ENCODE results near the gene NPC1L1. TPM values are rescaled to one million over a fixed set of nuclear protein-coding genes. Genes with fewer than 3 reads are reported as not detected.
A peak's percentile ranks its signal among the peaks of the same experiment; 100 is the strongest.

Gene NPC1L1
- total RNA-seq, 6 experiments from 2014 or later, result 17.0 to 49.8 (median 21.1) TPM

GRCh38 chr7:44541876-44542610 is 913 bp upstream of the NPC1L1 start:
- H3K36me3 ChIP-seq, result no peaks in the 10 kb centered on the region
- H3K27me3 ChIP-seq, result no peaks in the 10 kb centered on the region
- intact Hi-C loops (cut with DNase I), result no loop called here
- H3K4me1 ChIP-seq, result peaks cover 0 to 42% (median 12%) of the 10 kb centered on the region in 4 donors
- H3K9me3 ChIP-seq, result no peaks in the 10 kb centered on the region
- 30% methylated on average over 2 of the region's 6 CpGs for WGBS (ENCODE audit: insufficient coverage, low coverage, low lambda C conversion rate, missing lambda C conversion rate)
- no peak for DNase-seq
- TF ChIP-seq POLR2A (IDR thresholded peaks at IDR 0.05) (no peak), CTCF (IDR thresholded peaks at IDR 0.05) (no peak)
- H3K27ac ChIP-seq, result peak overlapping the region; percentile 90 to 99 (median 92)
- ATAC-seq, result no peak
- no peak overlapping the region for H3K4me3 ChIP-seq

GRCh38 chr7:44540592-44541027 is 520 bp downstream of the NPC1L1 start:
- ATAC-seq (no peak), DNase-seq (no peak)
- Histone ChIP-seq H3K4me3 (peak overlapping the region; percentile 54 to 73 (median 58)), H3K27ac (peak overlapping the region; percentile 90 to 99 (median 96)), H3K9me3 (no peaks in the 10 kb centered on the region), H3K27me3 (no peaks in the 10 kb centered on the region), H3K4me1 (peaks cover 0 to 43% (median 12%) of the 10 kb centered on the region in 4 donors), H3K36me3 (peaks cover 0 to 5% (median 0%) of the 10 kb centered on the region in 4 donors)
- intact Hi-C loops (cut with DNase I), result no loop called here
- TF ChIP-seq POLR2A (IDR thresholded peaks at IDR 0.05), result no peak
- TF ChIP-seq CTCF (IDR thresholded peaks at IDR 0.05), result no peak
- no CpG with 5 or more reads among the region's 5 CpGs for WGBS (ENCODE audit: insufficient coverage, low coverage, low lambda C conversion rate, missing lambda C conversion rate)

- ATAC-seq (peak; percentile 39 to 53 (median 50)), DNase-seq (peak; percentile 76 to 86 (median 80))
- Histone ChIP-seq H3K4me3 (peak overlapping the region; percentile 54 to 73 (median 58)), H3K36me3 (peaks cover 0 to 6% (median 0%) of the 10 kb centered on the region in 4 donors), H3K27ac (peak overlapping the region; percentile 90 to 99 (median 96)), H3K9me3 (no peaks in the 10 kb centered on the region), H3K4me1 (peaks cover 0 to 43% (median 12%) of the 10 kb centered on the region in 4 donors), H3K27me3 (no peaks in the 10 kb centered on the region)
- TF ChIP-seq POLR2A (IDR thresholded peaks at IDR 0.05) (peak; percentile 68), CTCF (IDR thresholded peaks at IDR 0.05) (no peak)
- intact Hi-C loops (cut with DNase I), result no loop called here
- 17% methylated on average over 1 of the region's 27 CpGs for WGBS (ENCODE audit: insufficient coverage, low coverage, low lambda C conversion rate, missing lambda C conversion rate)
Measured at GRCh38 chr7:44539669-44540506, 1.2 kb downstream of the NPC1L1 start.

- intact Hi-C loops (cut with DNase I), result no loop called here
- Histone ChIP-seq H3K9me3 (no peaks in the 10 kb centered on the region), H3K4me1 (peaks cover 0 to 43% (median 12%) of the 10 kb centered on the region in 4 donors), H3K4me3 (peak overlapping the region; percentile 54 to 73 (median 58)), H3K36me3 (peaks cover 0 to 13% (median 0%) of the 10 kb centered on the region in 4 donors), H3K27me3 (no peaks in the 10 kb centered on the region), H3K27ac (peak overlapping the region; percentile 90 to 99 (median 96))
- DNase-seq (no peak), ATAC-seq (no peak)
- WGBS (ENCODE audit: insufficient coverage, low coverage, low lambda C conversion rate, missing lambda C conversion rate), result 46% methylated on average over 13 of the region's 32 CpGs
- TF ChIP-seq POLR2A (IDR thresholded peaks at IDR 0.05) (no peak), CTCF (IDR thresholded peaks at IDR 0.05) (no peak)
Measured at GRCh38 chr7:44538798-44539668, 2.1 kb downstream of the NPC1L1 start.
